Ovary (tissue), 3 donors: Measurements from ENCODE around the gene GOLGA6D.
"Not testable (repeated sequence)": the region's sequence is repeated elsewhere in the genome, so short reads cannot be mapped to it uniquely, and the experiment has no call there.

Experiments
- POLR2A ChIP-seq: fragments of 450-650 bp; IDR thresholded peaks from one replicate; pipeline ENCODE4 v1.6.1; 2017; ENCODE audit warnings: antibody characterized with exemption, mild to moderate bottlenecking, moderate library complexity
- TF ChIP-seq, protein P1 (sequence below), 3 donors: fragments of 450-650 bp in 2 of 3; fragments of 200-600 bp in 1 of 3; IDR thresholded peaks; one replicate each; pipeline versions ENCODE4 v1.5.1 to v1.8.0; 2016 to 2022; ENCODE audit warnings: antibody characterized with exemption in 3 of 3, mild to moderate bottlenecking in 1 of 3
- donor health status: DM: no; HTN: no; CAD: no.

DNA sequence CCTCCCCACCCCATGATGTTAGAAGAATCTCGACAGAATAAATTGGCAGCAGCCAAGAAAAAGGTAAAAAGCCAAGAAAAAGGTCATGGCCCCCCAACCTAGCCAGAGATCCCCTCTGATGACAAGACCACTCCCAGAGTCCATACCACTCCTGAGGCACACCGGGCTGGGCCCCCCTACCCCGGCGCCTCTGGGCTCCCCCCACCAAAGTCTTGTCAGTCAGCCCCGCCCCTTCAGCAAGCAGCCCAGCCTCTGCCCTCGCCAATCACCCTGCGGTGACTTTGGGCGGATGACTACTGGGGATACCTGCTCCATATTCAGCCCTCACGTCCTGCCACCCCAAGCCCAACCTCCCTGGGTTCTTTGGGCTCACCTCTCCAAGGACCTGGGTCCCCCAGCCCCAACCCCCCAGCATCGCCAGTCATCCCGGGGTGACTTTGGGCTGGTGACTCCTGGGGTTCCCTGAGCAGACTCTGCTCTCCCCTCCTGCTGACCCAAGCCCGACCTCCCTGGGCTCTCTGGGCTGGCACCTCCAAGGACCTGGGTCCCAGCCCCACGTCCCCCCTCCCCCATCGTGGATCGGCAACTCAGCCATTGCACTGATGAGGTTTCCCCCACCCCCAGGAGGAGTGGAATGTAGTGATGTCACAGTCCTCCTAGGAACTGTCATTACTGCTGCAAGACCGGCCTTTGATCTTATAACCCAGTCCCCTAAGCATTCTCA, 23.9 kb upstream of the GOLGA6D start:
- TF ChIP-seq, protein P1, sequence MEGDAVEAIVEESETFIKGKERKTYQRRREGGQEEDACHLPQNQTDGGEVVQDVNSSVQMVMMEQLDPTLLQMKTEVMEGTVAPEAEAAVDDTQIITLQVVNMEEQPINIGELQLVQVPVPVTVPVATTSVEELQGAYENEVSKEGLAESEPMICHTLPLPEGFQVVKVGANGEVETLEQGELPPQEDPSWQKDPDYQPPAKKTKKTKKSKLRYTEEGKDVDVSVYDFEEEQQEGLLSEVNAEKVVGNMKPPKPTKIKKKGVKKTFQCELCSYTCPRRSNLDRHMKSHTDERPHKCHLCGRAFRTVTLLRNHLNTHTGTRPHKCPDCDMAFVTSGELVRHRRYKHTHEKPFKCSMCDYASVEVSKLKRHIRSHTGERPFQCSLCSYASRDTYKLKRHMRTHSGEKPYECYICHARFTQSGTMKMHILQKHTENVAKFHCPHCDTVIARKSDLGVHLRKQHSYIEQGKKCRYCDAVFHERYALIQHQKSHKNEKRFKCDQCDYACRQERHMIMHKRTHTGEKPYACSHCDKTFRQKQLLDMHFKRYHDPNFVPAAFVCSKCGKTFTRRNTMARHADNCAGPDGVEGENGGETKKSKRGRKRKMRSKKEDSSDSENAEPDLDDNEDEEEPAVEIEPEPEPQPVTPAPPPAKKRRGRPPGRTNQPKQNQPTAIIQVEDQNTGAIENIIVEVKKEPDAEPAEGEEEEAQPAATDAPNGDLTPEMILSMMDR (IDR thresholded peaks at IDR 0.05) = not testable (repeated sequence)
- not testable (repeated sequence) for TF ChIP-seq POLR2A
